Measurements from ENCODE around the gene FLRT3.

The FLRT3 gene

DNA sequence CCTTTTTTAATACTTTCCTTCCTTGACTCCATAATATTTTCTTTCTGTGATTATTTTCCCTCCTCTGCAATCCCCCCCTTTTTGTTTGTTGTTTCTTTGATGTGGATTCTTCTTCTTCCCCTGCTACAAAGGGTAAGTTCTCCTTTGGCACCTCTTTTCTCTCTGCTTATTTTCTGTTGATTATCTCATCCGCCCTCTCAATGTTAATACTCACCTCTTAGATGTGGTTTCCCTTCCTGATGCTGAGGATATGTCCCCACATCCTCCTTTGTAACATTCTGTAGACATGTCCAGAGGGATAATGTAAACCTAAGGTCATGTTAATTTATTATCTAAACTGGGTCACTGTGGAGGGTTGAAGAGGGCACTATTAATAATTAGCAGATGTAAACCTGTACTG is 17.7 kb downstream of the FLRT3 start:
- DNase-seq (ENCODE audit: low read depth in 2 of 2) = no peak

DNA sequence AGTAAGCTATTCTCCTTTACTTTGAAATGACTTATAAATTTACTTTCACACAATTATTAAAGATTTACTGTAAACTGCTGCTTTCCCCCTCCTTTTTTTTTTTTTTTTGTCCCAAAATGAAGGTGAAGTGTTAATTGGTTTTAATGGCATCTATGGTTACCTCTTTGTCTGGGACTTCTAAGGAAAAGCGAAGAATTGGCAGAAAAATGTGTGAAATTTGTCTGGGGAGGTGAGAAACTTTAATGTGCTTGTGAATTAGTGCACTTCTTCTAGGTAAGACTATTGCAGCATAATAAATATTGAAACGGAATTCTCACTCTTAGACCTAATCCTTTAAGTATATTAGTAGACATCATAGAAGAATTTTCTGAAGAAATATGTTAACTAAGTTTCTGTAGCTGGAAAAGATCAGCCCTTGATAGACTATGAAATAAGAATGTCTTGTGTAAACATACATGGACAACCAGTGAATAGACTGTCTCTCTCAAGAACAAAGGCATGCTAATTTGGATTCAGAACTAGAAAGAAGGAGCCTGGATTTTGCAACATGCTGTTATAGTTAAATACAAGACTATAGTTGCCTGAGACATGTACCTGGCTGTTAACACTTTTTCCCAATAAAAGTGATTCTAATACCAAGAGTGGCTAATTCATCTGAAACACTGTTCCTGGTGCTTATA is 23.9 kb downstream of the FLRT3 start:
- no peak for DNase-seq (ENCODE audit: low read depth in 2 of 2)

DNA sequence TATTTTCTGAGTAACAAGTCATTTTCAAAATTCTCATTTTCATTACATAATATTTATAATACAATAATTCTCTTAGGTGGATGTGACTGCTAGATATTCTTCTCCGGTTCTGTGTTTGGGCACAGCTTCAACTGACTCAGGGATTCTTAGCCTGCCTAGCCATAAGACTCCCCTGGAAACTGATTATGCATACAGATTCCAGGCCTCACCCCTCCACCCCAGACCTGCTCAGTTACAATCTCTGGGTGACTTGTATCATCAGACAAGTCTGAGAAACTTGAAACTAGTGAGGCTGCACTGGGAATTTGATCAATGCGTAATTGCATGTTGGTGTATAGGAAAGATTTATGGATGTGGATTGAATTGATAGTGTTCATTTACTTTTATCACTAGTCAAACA is 25.4 kb downstream of the FLRT3 start:
- no peak for DNase-seq (ENCODE audit: low read depth in 2 of 2)

DNA sequence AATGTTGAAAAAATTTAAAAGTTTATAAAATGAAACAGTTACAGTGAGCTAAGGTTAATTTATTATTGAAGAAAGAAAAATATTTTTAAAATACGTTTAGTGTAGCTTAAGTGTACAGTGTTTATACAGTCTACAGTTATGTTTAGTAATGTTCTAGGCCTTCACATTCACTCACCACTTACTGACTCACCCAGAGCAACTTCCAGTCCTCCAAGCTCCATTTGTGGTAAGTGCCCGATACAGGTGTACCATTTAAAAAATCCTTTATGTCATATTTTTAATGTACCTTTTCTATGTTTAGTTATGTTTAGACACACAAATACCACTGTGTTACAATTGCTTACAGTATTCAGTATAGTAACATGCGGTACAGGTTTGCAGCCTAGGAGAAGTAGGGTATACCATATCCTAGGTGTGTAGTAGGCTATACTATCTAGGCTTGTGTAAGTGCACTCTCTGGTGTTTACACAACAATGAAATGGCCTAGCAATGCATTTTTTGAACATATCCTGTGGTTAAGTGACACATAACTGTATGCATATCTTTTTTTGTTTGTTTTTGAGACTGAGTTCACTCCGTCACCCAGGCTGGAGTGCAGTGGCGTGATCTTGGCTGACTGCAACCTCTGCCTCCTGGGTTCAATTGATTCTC is 26.3 kb downstream of the FLRT3 start:
- no peak for DNase-seq (ENCODE audit: low read depth in 2 of 2)

DNA sequence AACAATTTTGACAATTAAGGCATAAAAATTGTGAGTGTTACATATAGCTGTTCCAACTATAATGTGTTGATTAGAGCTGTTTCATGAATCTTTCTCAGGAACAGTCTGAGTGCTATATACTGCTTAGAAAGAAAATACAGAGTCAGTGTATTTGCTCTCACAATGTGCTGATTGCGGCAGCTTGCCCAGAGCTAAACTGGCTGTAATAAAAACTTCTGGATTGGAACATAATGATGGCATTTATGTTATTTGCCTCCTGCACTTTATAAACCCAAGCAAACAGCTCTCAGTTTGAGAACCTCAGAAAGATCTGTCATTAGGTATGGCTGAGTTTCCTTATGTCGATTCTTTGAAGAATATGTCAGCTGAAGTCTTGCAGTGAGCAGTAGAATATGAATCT is 29.5 kb downstream of the FLRT3 start:
- no peak for DNase-seq (ENCODE audit: low read depth in 2 of 2)

DNA sequence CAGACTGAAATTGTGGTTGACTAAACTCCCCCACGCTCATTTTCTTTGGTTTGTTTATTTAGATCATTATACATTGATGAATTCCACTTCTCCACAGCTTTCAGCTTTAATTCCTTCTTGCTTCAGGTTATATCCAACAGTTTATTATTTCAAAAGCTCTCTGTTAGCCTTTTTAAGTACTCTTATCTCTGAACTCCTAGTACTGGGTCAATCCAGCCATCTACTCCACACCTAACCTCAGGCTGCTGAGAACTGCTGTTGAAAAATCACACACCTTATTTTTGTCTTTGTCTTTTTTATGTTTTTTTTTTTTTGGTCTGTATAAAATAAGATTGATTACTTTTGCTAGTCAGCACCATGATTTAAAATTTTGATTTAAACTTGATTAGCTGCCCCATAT is 32.9 kb downstream of the FLRT3 start:
- DNase-seq (ENCODE audit: low read depth in 2 of 2) = no peak

DNA sequence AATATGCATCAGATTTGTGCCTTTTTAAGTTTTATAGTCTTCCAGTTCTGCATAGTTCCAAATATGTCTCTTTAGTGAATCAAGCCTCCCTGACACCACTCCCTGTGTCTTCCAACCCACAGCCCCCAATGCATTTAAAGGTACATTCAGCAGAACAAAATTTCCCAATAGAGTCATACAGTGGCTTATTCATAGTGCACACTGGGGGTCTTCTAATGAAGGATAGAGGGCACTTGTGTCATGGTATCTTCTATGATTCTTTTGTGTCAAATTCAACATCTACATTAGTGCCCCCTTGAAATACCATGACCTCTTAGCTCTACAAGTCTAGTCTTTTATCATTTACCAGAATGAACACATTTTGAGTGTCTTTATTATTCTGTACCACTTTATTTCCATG is 33.8 kb downstream of the FLRT3 start:
- no peak for DNase-seq (ENCODE audit: low read depth in 2 of 2)

DNA sequence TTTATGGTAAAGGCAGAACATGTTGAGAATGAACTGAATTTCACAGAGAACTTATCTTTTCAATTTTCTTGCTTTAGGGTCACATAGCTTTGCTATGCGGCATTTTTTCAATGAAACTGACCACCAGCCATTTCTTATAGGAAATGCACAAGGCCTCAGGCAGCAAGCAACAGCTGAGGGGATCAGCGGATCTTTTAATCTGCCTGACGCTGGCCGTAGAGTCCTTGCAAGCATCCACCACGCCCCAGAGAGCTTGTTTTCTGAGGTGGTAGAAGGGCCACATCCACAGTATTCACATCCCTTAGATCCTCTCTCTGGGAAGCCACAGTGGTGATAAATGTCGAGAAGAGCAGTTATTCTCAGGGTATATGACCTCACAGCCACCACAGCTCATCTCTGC is 34.3 kb downstream of the FLRT3 start:
- no peak for DNase-seq (ENCODE audit: low read depth in 2 of 2)

DNA sequence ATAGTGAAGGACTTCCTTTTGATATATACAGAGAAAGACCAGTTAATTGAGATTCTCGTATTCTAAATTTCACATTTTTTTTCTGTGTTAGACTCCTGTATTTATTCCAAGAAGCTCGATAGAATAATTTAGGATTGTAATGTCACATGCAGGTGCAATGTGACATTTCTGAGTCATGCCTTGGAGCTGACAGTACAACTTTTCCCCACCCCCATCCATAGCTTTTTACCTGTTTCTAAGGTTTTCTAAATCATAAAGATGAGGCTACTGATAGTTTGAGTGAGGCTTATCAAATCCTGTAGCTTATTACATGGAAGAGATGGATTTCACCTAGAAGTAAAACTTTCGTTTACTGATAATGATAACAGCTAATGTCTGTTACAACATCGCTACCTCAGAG is 37.6 kb downstream of the FLRT3 start:
- no peak for DNase-seq (ENCODE audit: low read depth in 2 of 2)

DNA sequence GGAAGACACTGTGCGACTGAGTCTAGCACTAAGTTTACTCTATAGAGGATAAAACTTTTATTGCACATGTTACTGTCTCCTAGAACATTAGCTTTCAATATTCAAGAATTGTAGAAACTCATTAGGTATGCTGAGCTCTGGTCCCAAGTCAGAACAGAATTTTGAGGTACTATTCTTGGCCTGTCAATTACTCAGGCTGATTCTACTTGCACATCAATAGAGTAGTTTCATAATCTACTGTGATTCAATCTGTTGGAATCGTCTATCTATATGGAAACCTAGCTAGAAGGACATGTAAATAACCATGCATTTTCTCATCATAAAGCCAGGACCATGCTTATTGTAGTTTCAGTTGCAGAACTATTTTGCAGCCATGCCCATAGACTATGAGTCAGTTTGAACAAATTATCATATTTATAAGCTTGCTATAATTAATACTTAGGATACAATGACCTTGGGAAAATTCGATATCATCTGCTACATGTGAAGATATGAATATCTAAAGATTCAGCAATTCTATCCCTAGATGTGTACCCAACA is 41.6 kb downstream of the FLRT3 start:
- no peak for DNase-seq (ENCODE audit: low read depth in 2 of 2)

DNA sequence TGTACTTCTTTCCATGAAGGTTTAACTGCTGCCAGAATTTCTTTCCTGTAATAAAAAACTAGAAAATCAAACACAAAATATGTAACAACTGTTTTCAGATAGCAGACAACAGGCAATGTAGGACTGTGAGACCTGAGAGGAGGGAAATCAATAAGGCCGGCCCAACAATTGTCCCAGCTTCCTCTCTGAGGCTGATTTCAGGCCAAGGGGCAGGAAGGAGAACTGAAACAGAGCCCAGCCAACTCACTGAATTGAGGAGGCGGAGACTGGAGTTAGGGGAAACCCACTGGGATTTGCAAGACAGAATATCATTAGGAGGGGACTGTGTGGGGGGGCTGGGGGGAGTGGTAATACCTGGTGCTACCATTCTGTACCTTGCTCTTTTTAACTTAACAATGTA is 42.2 kb downstream of the FLRT3 start:
- no peak for DNase-seq (ENCODE audit: low read depth in 2 of 2)

DNA sequence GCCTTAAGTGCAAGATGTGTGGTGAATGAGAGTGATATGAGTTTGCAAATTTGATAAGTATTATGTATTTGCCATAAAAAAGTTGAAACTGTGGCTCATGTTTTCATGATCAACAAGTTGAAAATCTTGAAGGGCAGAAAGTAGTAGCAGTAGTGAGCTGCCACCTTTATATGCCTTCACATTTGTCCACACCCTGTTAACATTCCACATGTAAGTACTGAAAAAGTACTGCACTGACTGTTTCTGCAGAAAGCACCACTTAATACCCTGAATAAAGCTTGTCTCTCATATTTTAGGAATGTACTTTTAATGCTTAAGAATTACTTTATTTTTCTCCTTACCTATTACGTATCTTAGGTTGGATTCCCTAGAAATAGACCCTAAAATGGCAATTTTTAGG is 45.9 kb downstream of the FLRT3 start:
- DNase-seq (ENCODE audit: low read depth in 2 of 2) = no peak

DNA sequence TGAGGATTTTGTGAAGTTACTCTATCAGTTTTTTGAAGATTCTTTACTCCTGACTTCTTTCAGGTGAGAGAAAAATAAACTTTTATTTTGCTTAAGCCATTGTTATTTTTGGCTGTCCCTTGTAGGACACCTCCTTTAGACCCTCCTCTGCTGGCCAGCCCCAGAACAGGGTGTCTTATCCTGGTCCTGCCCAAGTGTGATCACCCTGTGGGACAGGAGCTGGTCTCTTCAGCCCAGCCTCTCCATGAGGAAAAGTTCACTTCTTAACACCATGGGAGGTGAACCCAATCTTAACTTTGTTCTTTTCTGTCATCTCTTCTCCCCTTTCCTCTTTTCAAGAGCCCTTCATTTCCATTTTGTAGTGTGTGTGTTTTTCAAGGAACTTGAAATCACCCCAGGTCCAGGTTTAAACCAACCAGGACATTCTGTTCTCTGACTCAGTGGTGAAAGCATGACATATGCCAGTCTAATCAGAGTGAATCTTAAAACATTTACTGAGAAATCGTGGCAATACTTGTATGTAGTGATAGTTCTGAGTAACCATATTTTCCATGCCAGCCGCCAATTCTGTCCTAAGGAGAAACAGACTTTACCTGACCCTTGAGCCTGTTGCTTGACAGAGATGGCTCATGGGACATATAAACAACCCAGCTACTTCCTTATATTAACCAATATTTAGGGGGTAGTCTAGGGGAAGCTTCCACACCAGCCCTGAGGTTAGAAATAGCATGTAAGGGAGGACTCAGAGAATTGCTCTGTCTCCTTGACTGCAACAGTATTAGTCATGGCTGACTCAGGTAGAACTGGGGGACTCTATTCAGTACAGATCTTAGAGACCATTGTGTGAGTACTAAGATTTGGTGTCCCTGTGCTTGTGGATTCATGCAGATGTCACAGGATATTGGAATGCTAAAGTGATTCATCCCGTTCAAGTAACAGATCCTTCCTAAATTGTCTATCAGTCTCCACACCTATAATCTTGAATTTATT is 48.8 kb downstream of the FLRT3 start:
- DNase-seq (ENCODE audit: low read depth in 2 of 2) = peak; percentile 5 to 10

DNA sequence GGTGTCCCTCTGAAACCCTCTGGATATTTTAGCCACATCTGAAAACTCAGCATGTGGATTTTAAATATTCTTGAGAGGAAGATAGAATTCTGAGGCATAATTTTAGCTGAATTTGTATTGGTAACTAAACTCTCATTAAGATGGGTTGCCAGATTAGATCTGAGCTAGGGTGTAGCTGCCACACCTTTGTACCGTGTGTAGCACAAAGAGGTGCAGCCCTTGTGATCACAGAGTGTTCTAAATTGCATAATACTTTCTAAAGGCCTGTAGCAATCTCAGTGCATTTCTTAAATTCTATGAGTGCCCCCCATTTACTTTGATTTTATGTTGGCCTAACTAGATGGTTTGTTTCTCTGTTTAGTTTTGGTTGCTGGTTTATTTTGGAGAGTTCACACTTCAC is 53.0 kb downstream of the FLRT3 start:
- no peak for DNase-seq (ENCODE audit: low read depth in 2 of 2)

DNA sequence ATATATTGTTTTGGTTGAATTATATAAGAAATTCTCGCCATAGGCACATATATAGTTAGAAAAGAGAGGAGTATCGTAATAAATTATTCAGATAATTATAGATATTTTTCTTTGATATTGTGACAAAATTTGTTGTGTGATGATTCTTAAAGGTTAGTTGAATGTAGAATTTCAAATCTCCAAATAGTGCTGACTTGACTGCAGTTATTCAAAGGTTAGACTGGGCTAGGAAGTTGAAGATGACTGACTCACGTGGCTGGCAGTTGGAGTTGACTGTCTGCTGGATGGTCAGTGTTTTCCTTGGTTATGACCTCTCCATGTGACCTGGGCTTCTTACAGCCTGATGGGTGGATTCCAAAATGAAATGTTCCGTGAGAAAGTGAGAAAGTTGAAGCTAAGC is 55.3 kb downstream of the FLRT3 start:
- DNase-seq (ENCODE audit: low read depth in 2 of 2) = no peak
